GM23338 (cell line): ENCODE measurements around the gene DHX36. TPM values are rescaled to one million over a fixed set of nuclear protein-coding genes. Genes with fewer than 3 reads are reported as not detected.

Experiments used
- ATAC-seq: fragments of 200-7000 bp; cut with Tn5 transposase; 3 replicates; pipeline ENCODE4 v1.9.1; 2020
- DNase-seq: peaks from one replicate; pipeline ENCODE4 v3.0.0-alpha.2; 2015; ENCODE audit warnings: low spot score
- H2AFZ ChIP-seq: fragments of 200-600 bp; sonication (generic); 2 replicates; pipeline ENCODE4 v1.8.0; 2016; ENCODE audit warnings: antibody characterized with exemption, mild to moderate bottlenecking, moderate library complexity
- H3F3A ChIP-seq: fragments of 200-600 bp; sonication (generic); replicated peaks from 2 replicates; pipeline ENCODE4 v1.8.0; 2017; ENCODE audit warnings: antibody characterized with exemption, mixed run types, low read depth
- H3K27ac ChIP-seq: fragments of 200-600 bp; sonication (generic); 2 replicates; pipeline ENCODE4 v1.6.1; 2016; ENCODE audit warnings: low read depth
- H3K27me3 ChIP-seq: fragments of 200-600 bp; sonication (generic); 2 replicates; pipeline ENCODE4 v1.8.0; 2016; ENCODE audit warnings: mild to moderate bottlenecking, mixed run types, moderate library complexity; ENCODE audit not compliant: insufficient read depth
- H3K36me3 ChIP-seq: fragments of 200-600 bp; sonication (generic); 2 replicates; pipeline ENCODE4 v1.8.0; 2016; ENCODE audit warnings: mild to moderate bottlenecking; ENCODE audit not compliant: insufficient read depth
- H3K4me1 ChIP-seq: fragments of 200-600 bp; sonication (generic); 2 replicates; pipeline ENCODE4 v1.8.0; 2016; ENCODE audit warnings: mild to moderate bottlenecking, moderate library complexity; ENCODE audit not compliant: insufficient read depth
- H3K4me2 ChIP-seq: fragments of 200-600 bp; sonication (generic); 2 replicates; pipeline ENCODE4 v1.7.1; 2017; ENCODE audit warnings: mixed run types
- H3K4me3 ChIP-seq: fragments of 200-600 bp; sonication (generic); 2 replicates; pipeline ENCODE4 v1.6.1; 2016; ENCODE audit warnings: mixed run types
- H3K79me2 ChIP-seq: fragments of 200-600 bp; sonication (generic); replicated peaks from 2 replicates; pipeline ENCODE4 v1.8.0; 2017; ENCODE audit warnings: mild to moderate bottlenecking; ENCODE audit not compliant: insufficient read depth
- H3K9me2 ChIP-seq: fragments of 200-600 bp; sonication (generic); 2 replicates; pipeline ENCODE4 v1.8.0; 2017; ENCODE audit not compliant: insufficient read depth
- H4K20me1 ChIP-seq: fragments of 200-600 bp; sonication (generic); replicated peaks from 2 replicates; pipeline ENCODE4 v1.8.0; 2017; ENCODE audit warnings: mild to moderate bottlenecking; ENCODE audit not compliant: insufficient read depth
- H3K27ac Mint-ChIP-seq: 2 replicates; pipeline ENCODE4 v1.8.0; 2020; ENCODE audit warnings: inconsistent platforms, mild to moderate bottlenecking, moderate library complexity, mixed read lengths
- H3K27me3 Mint-ChIP-seq: 3 replicates; pipeline ENCODE4 v1.8.0; 2022; ENCODE audit warnings: low read depth, mild to moderate bottlenecking, moderate library complexity, mixed read lengths, inconsistent platforms; ENCODE audit not compliant: insufficient read depth, poor library complexity
- H3K36me3 Mint-ChIP-seq: 3 replicates; pipeline ENCODE4 v1.8.0; 2021; ENCODE audit warnings: low read depth, mild to moderate bottlenecking, inconsistent platforms, moderate library complexity, mixed read lengths
- H3K4me1 Mint-ChIP-seq: 3 replicates; pipeline ENCODE4 v1.8.0; 2020; ENCODE audit warnings: mild to moderate bottlenecking, inconsistent platforms, mixed read lengths
- H3K4me3 Mint-ChIP-seq: 3 replicates; pipeline ENCODE4 v1.8.0; 2021; ENCODE audit warnings: moderate library complexity, mild to moderate bottlenecking, inconsistent platforms, mixed read lengths
- H3K9me3 Mint-ChIP-seq: 3 replicates; pipeline ENCODE4 v1.8.0; 2020; ENCODE audit warnings: moderate library complexity, mild to moderate bottlenecking, inconsistent platforms, mixed read lengths
- CREB1 ChIP-seq: fragments of 250-450 bp; sonication (Bioruptor Pico); IDR thresholded peaks from 2 replicates; pipeline ENCODE4 v1.5.0; 2020; ENCODE audit warnings: low read depth, mild to moderate bottlenecking, moderate library complexity
- ETS1 ChIP-seq: IDR thresholded peaks from 2 replicates; pipeline ENCODE4 v1.6.1; 2016; ENCODE audit warnings: antibody characterized with exemption
- EZH2 ChIP-seq: fragments of 200-600 bp; sonication (generic); IDR thresholded peaks from one replicate; pipeline ENCODE4 v1.8.0; 2017; ENCODE audit warnings: antibody characterized with exemption, mild to moderate bottlenecking, low read depth; ENCODE audit not compliant: unreplicated experiment
- EZH2phosphoT487 ChIP-seq: fragments of 200-600 bp; sonication (generic); IDR thresholded peaks from one replicate; pipeline ENCODE4 v1.8.1; 2018; ENCODE audit warnings: antibody characterized with exemption; ENCODE audit not compliant: unreplicated experiment
- JUNB ChIP-seq: IDR thresholded peaks from one replicate; pipeline ENCODE4 v1.6.1; 2016; ENCODE audit warnings: antibody characterized with exemption; ENCODE audit not compliant: unreplicated experiment
- NANOG ChIP-seq: IDR thresholded peaks from 2 replicates; pipeline ENCODE4 v1.6.1; 2016; ENCODE audit warnings: antibody characterized with exemption, borderline replicate concordance
- POLR2AphosphoS5 ChIP-seq: IDR thresholded peaks from 2 replicates; pipeline ENCODE4 v1.6.1; 2016; ENCODE audit warnings: antibody characterized with exemption, low read depth
- STAT1 ChIP-seq: IDR thresholded peaks from one replicate; pipeline ENCODE4 v1.6.1; 2016; ENCODE audit warnings: antibody characterized with exemption; ENCODE audit not compliant: unreplicated experiment
- ZNF331 ChIP-seq: fragments of 250-450 bp; sonication (Bioruptor Pico); IDR thresholded peaks from 2 replicates; pipeline ENCODE4 v1.5.0; 2020; ENCODE audit warnings: low read depth, mild to moderate bottlenecking, moderate library complexity
- ZNF462 ChIP-seq: fragments of 250-450 bp; sonication (Bioruptor Pico); IDR thresholded peaks from 2 replicates; pipeline ENCODE4 v1.5.0; 2020; ENCODE audit warnings: mild to moderate bottlenecking, moderate library complexity
- polyA plus RNA-seq: library from polyadenylated mRNA; unstranded; fragments of >200 nt; fragmentation: Nextera tagmentation; extraction: Ambion mirVana; gene quantifications from 2 replicates; pipeline ENCODE4 v1.2.1, GENCODE V29; 2016
- total RNA-seq: library from RNA; depleted of rRNA; stranded (reverse); fragments of >200 nt; shearing (Covaris generic); gene quantifications from 2 replicates; pipeline ENCODE4 v1.2.3, GENCODE V29; 2014
- TF ChIP-seq, protein P1 (sequence below), 2 experiments: fragments of 200-600 bp in 1 of 2; sonication (generic) in 1 of 2; conservative IDR thresholded peaks; 2 replicates each; pipeline versions ENCODE4 v1.5.1 to v1.6.1; 2016 to 2017; ENCODE audit warnings: antibody characterized with exemption in 2 of 2, low read depth in 2 of 2, mild to moderate bottlenecking in 2 of 2, moderate library complexity in 1 of 2
- TF ChIP-seq, protein P2 (sequence below): IDR thresholded peaks from one replicate; pipeline ENCODE4 v1.6.1; 2018; ENCODE audit warnings: antibody characterized with exemption; ENCODE audit not compliant: unreplicated experiment

DHX36 gene
- total and polyA plus RNA-seq, 2 experiments from 2014 or later, result 103 to 110 TPM

DNA sequence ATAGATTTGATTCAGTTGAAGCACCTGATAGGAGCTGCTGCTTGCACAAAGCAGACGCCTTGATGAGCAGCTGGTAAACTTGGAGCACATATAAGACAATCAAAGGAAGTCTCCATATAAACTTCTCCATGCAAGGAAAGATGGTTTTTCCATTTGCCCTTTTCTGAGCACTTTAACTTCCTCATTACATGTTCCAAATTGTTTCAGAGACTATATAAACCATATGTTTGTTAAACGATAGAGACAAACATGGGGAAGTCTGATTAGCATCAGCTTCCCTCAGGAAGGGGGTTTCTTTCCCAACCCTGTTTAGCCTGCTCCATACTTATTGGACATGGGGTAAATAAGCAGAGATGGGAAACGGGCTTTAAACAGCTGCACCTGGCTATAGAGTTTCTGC is 88.0 kb downstream of the DHX36 start (continued):
- TF ChIP-seq ETS1, result no peak
- no peak for TF ChIP-seq ZNF331 (CRISPR knock-in tag)
- TF ChIP-seq EZH2, result no peak
- TF ChIP-seq EZH2phosphoT487, result no peak

DNA sequence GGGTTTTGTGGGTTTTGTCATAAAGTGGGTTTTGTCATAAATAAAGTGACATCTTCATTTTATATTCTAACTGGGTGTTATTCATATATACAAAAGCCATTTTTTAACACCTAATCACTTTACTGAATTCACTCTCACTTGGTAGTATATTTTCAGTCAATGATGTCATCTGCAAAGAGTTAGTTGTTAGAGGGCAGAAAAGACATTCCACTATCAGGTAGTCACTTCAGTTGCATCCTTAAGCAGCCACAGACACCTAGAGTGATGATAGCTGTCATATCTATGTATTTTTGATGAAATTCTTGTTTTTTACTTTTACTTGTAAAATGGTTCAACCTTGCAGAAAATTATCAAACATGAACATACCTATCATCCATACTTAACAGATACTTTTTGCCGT is 89.0 kb downstream of the DHX36 start:
- no peaks in the 10 kb centered on the region for H3K9me3 Mint-ChIP-seq
- no peak overlapping the region for H3K27ac Mint-ChIP-seq
- H3K27me3 Mint-ChIP-seq, result no peaks in the 10 kb centered on the region
- TF ChIP-seq, protein P1, sequence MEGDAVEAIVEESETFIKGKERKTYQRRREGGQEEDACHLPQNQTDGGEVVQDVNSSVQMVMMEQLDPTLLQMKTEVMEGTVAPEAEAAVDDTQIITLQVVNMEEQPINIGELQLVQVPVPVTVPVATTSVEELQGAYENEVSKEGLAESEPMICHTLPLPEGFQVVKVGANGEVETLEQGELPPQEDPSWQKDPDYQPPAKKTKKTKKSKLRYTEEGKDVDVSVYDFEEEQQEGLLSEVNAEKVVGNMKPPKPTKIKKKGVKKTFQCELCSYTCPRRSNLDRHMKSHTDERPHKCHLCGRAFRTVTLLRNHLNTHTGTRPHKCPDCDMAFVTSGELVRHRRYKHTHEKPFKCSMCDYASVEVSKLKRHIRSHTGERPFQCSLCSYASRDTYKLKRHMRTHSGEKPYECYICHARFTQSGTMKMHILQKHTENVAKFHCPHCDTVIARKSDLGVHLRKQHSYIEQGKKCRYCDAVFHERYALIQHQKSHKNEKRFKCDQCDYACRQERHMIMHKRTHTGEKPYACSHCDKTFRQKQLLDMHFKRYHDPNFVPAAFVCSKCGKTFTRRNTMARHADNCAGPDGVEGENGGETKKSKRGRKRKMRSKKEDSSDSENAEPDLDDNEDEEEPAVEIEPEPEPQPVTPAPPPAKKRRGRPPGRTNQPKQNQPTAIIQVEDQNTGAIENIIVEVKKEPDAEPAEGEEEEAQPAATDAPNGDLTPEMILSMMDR (conservative IDR thresholded peaks at IDR 0.05; ENCODE audit: low read depth in 2 of 2), result no peak
- no peak for TF ChIP-seq EZH2phosphoT487
- no peak for TF ChIP-seq POLR2AphosphoS5
- no peak for TF ChIP-seq NANOG
- no peak for TF ChIP-seq ETS1
- no peak for TF ChIP-seq ZNF462
- no peak for TF ChIP-seq CREB1 (CRISPR knock-in tag)
- TF ChIP-seq JUNB, result no peak
- no peak for TF ChIP-seq EZH2
- TF ChIP-seq STAT1, result no peak
- TF ChIP-seq, protein P2, sequence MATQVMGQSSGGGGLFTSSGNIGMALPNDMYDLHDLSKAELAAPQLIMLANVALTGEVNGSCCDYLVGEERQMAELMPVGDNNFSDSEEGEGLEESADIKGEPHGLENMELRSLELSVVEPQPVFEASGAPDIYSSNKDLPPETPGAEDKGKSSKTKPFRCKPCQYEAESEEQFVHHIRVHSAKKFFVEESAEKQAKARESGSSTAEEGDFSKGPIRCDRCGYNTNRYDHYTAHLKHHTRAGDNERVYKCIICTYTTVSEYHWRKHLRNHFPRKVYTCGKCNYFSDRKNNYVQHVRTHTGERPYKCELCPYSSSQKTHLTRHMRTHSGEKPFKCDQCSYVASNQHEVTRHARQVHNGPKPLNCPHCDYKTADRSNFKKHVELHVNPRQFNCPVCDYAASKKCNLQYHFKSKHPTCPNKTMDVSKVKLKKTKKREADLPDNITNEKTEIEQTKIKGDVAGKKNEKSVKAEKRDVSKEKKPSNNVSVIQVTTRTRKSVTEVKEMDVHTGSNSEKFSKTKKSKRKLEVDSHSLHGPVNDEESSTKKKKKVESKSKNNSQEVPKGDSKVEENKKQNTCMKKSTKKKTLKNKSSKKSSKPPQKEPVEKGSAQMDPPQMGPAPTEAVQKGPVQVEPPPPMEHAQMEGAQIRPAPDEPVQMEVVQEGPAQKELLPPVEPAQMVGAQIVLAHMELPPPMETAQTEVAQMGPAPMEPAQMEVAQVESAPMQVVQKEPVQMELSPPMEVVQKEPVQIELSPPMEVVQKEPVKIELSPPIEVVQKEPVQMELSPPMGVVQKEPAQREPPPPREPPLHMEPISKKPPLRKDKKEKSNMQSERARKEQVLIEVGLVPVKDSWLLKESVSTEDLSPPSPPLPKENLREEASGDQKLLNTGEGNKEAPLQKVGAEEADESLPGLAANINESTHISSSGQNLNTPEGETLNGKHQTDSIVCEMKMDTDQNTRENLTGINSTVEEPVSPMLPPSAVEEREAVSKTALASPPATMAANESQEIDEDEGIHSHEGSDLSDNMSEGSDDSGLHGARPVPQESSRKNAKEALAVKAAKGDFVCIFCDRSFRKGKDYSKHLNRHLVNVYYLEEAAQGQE, result no peak

More for the DNA sequence above, 89.0 kb downstream of the DHX36 start:
- Histone ChIP-seq H3K79me2 (no peaks in the 10 kb centered on the region), H2AFZ (no peak overlapping the region), H3K27me3 (no peaks in the 10 kb centered on the region), H3F3A (no peaks in the 10 kb centered on the region), H4K20me1 (no peaks in the 10 kb centered on the region), H3K27ac (no peak overlapping the region), H3K36me3 (no peaks in the 10 kb centered on the region), H3K4me3 (no peak overlapping the region), H3K4me1 (no peaks in the 10 kb centered on the region), H3K4me2 (no peak overlapping the region), H3K9me2 (no peaks in the 10 kb centered on the region)
- ATAC-seq (no peak), DNase-seq (no peak)
- Mint-ChIP-seq H3K4me1 (no peaks in the 10 kb centered on the region; the same call in 1 of the 3 replicates), H3K36me3 (peaks cover 2% of the 10 kb centered on the region; the same call in 1 of the 3 replicates), H3K4me3 (no peak overlapping the region)
